Skeletal muscle tissue (tissue), 4 donors: ENCODE results near the gene ZFC3H1. TPM values are rescaled to one million over a fixed set of nuclear protein-coding genes. Genes with fewer than 3 reads are reported as not detected.
"Not testable (repeated sequence)": the region's sequence is repeated elsewhere in the genome, so short reads cannot be mapped to it uniquely, and the experiment has no call there.

Experiments used
- H3K27ac ChIP-seq: one replicate; pipeline ENCODE4 v1.7.0; 2013; ENCODE audit warnings: mild to moderate bottlenecking, low read depth, low read length, inconsistent platforms
- H3K27me3 ChIP-seq, 3 donors: one replicate each; pipeline ENCODE4 v1.7.0; 2013; ENCODE audit warnings: low read length in 3 of 3; ENCODE audit not compliant: control insufficient read depth in 3 of 3, insufficient read depth in 3 of 3
- H3K36me3 ChIP-seq, 3 donors: one replicate each; pipeline ENCODE4 v1.7.0; 2013; ENCODE audit warnings: low read length in 3 of 3; ENCODE audit not compliant: control insufficient read depth in 3 of 3, insufficient read depth in 3 of 3
- H3K4me1 ChIP-seq, 3 donors: one replicate each; pipeline ENCODE4 v1.7.0; 2013; ENCODE audit warnings: low read length in 3 of 3, mild to moderate bottlenecking in 3 of 3; ENCODE audit not compliant: control insufficient read depth in 3 of 3, insufficient read depth in 3 of 3
- H3K4me3 ChIP-seq, 3 donors: one replicate each; pipeline ENCODE4 v1.7.0; 2013; ENCODE audit warnings: low read length in 3 of 3
- H3K9ac ChIP-seq, 3 donors: one replicate each; pipeline ENCODE4 v1.7.0; 2013; ENCODE audit warnings: low read length in 3 of 3, mild to moderate bottlenecking in 3 of 3, moderate library complexity in 2 of 3, low read depth in 1 of 3
- H3K9me3 ChIP-seq, 3 donors: one replicate each; pipeline ENCODE4 v1.7.0; 2013; ENCODE audit warnings: low read length in 3 of 3; ENCODE audit not compliant: control insufficient read depth in 3 of 3
- total RNA-seq: library from RNA; depleted of rRNA; stranded (reverse); fragments of >200 nt; gene quantifications from one replicate; pipeline ENCODE4 v1.2.3, GENCODE V29; 2014
- donor health status: Osteomylitis.

Gene ZFC3H1, protein sequence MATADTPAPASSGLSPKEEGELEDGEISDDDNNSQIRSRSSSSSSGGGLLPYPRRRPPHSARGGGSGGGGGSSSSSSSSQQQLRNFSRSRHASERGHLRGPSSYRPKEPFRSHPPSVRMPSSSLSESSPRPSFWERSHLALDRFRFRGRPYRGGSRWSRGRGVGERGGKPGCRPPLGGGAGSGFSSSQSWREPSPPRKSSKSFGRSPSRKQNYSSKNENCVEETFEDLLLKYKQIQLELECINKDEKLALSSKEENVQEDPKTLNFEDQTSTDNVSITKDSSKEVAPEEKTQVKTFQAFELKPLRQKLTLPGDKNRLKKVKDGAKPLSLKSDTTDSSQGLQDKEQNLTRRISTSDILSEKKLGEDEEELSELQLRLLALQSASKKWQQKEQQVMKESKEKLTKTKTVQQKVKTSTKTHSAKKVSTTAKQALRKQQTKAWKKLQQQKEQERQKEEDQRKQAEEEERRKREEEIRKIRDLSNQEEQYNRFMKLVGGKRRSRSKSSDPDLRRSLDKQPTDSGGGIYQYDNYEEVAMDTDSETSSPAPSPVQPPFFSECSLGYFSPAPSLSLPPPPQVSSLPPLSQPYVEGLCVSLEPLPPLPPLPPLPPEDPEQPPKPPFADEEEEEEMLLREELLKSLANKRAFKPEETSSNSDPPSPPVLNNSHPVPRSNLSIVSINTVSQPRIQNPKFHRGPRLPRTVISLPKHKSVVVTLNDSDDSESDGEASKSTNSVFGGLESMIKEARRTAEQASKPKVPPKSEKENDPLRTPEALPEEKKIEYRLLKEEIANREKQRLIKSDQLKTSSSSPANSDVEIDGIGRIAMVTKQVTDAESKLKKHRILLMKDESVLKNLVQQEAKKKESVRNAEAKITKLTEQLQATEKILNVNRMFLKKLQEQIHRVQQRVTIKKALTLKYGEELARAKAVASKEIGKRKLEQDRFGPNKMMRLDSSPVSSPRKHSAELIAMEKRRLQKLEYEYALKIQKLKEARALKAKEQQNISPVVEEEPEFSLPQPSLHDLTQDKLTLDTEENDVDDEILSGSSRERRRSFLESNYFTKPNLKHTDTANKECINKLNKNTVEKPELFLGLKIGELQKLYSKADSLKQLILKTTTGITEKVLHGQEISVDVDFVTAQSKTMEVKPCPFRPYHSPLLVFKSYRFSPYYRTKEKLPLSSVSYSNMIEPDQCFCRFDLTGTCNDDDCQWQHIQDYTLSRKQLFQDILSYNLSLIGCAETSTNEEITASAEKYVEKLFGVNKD (N-terminal part only)
- 25.1 TPM for total RNA-seq

DNA sequence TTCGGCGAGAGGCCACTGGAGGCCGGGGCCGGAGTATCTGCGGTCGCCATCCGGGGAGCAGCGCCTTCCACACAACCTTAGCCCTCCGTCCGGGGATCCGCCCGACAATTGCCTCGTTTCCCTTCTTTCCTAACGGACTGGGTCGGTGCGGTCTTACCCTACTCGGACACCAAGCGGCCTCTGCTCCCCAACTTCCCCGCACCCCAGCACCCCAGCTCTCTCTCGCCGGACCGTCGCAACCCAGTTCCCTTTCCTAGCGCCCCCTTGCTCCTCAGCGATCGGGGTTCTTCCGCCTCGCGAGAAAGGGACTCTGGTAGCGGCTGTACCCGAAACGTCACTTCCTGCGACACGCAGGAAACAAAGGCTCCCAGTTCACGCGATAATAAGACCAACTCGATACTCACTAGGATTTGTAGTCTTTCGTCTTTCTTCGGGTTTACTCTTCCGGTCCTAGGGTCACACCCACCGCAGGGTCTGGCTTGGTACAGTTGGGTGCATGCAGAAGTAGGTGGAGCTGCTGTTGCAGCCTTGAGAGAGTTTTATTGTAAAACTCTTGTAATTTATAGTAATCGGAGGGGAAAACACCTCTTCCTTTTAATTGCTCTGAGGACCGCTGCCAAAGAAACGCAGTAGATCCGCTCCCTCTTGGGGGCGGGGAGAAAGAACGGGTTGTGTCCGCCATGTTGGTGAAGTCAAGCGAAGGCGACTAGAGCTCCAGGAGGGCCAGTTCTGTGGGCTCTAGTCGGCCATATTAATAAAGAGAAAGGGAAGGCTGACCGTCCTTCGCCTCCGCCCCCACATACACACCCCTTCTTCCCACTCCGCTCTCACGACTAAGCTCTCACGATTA is at the start of gene ZFC3H1, which contains the start of gene THAP2:
TSS of gene ZFC3H1 (minus strand) at position 288 of the 850 bp plus-strand sequence. CDS start at position 50, 238 bp downstream.
TSS of gene THAP2 (plus strand) at position 741 of the 850 bp plus-strand sequence. CDS start 209 bp downstream, outside the sequence.
- Histone ChIP-seq H3K27me3 (no peaks in the 10 kb centered on the region), H3K9me3 (no peaks in the 10 kb centered on the region), H3K9ac (peak within 1 kb of the TSS; percentile 95 to 97 (median 96)), H3K4me3 (peak within 1 kb of the TSS; percentile 96 to 99 (median 99)), H3K36me3 (peaks cover 2 to 8% (median 8%) of the 10 kb centered on the region in 3 donors), H3K4me1 (peaks cover 11 to 23% (median 17%) of the 10 kb centered on the region in 3 donors), H3K27ac (peak within 1 kb of the TSS; percentile 96)

DNA sequence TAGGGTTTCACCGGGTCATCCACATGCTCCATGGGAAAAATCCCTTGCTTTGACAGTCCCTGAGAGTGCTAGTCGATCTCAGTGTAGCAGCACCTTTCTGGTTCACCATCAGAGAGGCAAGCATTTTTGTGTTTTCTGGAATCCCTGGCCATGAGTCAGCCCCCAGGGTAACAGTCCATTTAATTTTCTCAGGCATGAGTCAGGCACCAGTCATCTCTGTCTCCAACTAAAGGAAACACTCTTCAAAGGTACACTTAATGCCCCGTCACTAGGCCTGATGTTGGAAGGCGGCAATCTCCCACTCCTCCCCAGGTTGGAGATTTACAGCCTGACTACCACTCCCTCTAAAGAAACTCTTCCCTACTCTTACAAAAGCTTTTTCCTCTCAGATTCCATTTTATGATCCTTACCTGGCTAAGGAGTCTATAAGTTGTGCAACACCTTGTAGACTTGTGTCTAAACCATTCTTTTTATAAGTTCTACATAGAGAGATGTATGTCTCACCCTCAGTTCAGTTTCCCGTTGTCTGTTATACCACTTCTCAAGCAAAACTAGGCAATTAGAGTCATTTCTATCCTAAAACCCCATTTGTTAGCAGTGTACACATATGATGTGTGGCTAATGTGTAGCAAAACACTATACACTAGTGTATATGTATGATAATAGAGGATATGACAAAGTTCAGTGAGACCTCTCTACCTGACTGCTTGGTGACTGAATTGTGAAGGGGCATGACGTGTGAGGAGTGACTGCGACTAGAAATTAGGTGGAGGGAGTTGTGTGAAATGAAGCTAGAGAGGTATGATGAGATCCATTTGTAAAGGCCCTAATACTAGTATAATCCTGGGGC is 46.9 kb upstream of the ZFC3H1 start:
- Histone ChIP-seq H3K9ac (no peak overlapping the region), H3K9me3 (peaks cover 0 to 2% (median 0%) of the 10 kb centered on the region in 3 donors), H3K27ac (no peak overlapping the region), H3K36me3 (no peaks in the 10 kb centered on the region), H3K4me1 (no peaks in the 10 kb centered on the region), H3K27me3 (no peaks in the 10 kb centered on the region), H3K4me3 (no peak overlapping the region)

DNA sequence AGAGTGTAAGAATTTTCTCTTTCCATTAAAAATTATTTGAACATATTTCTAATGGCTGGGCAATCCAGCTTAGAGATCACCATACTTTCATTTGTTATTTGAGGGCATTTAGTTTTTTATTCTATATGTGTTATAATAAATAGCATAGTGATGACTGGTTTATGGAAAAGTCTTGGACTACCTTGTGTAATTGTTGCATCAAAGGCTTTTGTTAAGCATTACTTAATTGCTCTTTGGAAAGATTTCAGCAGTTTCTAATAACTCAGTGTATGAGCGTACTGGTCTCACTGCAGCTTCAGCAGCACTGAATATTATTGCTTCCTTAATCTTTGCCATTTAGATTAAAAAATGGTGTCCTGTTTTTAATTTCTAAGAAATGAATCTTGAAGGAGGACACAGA is 45.0 kb upstream of the ZFC3H1 start:
- peaks cover 0 to 2% (median 0%) of the 10 kb centered on the region in 3 donors for H3K9me3 ChIP-seq
- no peak overlapping the region for H3K9ac ChIP-seq
- H3K27ac ChIP-seq: no peak overlapping the region
- peaks cover 0 to 5% (median 0%) of the 10 kb centered on the region in 3 donors for H3K36me3 ChIP-seq
- H3K4me3 ChIP-seq: no peak overlapping the region
- H3K4me1 ChIP-seq: no peaks in the 10 kb centered on the region
- H3K27me3 ChIP-seq: no peaks in the 10 kb centered on the region

DNA sequence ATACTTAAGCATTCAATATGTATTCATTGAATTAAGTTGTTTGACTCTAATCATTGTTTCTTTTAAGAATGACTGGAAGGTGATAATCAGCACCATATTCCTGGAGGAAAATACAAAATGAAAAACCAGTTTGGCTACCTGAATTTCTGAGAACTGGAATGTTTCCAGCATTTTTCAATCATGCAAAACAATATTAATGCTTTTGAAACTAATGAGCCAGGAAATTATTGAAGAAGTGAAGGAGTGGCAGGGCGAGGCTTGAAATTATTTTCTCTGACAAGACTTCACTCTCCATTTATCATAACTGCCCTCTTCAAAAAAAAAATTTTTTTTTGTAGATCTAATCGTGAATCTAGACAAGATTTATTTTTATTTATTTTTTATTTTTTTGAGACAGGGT is 41.3 kb upstream of the ZFC3H1 start:
- H3K9ac ChIP-seq: no peak overlapping the region
- H3K4me1 ChIP-seq: no peaks in the 10 kb centered on the region
- H3K36me3 ChIP-seq: peaks cover 13 to 23% (median 22%) of the 10 kb centered on the region in 3 donors
- H3K4me3 ChIP-seq: no peak overlapping the region
- no peaks in the 10 kb centered on the region for H3K9me3 ChIP-seq
- no peak overlapping the region for H3K27ac ChIP-seq
- no peaks in the 10 kb centered on the region for H3K27me3 ChIP-seq

DNA sequence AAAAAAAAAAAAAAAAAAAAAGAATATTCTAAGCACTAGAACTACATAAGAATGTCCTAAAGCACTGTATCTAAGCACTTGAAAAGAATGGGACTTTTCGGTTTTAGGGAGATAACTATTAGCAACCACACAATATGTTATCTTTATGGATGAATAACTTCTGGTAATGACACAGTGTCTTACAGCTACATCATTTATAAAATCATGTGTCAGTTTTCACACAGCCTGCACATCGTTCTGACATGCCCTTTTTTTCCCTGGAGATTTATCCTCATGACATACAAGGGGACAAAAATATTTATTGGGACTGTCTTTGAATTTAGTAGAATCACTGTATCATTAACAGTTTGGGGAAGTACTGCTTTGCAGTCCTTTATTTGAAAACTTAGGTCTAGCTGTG is 39.6 kb upstream of the ZFC3H1 start:
- Histone ChIP-seq H3K4me1 (no peaks in the 10 kb centered on the region), H3K9me3 (no peaks in the 10 kb centered on the region), H3K27ac (no peak overlapping the region), H3K27me3 (no peaks in the 10 kb centered on the region), H3K9ac (no peak overlapping the region), H3K36me3 (peaks cover 15 to 37% (median 35%) of the 10 kb centered on the region in 3 donors), H3K4me3 (no peak overlapping the region)

DNA sequence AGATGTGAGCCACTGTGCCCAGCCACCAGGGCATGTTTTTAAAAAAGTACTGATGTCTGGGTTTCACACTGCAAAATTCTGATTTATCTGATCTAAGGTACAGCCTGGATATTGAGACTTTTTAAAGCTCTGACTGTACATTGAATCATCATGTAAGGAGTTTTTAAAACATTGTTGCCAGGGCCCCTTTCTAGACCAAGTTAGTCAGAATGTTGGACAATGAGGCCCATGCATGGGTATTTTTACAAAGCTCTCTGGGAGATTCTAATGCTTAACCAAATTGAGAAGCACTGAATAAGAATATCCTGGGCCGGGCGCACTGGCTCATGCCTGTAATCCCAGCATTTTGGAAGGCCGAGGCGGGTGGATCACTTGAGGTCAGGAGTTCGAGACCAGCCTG is 38.9 kb upstream of the ZFC3H1 start:
- Histone ChIP-seq H3K36me3 (peaks cover 15 to 42% (median 41%) of the 10 kb centered on the region in 3 donors), H3K27me3 (no peaks in the 10 kb centered on the region), H3K4me3 (no peak overlapping the region), H3K27ac (no peak overlapping the region), H3K9me3 (no peaks in the 10 kb centered on the region), H3K9ac (no peak overlapping the region), H3K4me1 (no peaks in the 10 kb centered on the region)

DNA sequence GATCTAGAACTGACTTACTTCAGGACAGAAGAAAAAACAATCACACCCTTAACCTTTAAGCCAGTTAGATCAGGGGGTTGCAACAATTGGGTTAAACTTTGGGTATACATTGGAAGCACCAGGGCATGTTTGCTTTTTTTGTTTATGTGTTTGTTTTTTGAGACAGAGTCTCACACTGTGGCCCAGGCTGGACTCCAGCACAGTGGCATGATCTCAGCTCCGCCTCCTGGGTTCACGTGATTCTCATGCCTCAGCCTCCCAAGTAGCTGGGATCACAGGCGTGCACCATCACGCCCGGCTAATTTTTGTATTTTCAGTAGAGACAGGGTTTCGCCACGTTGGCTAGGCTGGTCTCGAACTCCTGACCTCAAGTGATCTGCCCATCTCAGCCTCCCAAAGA is 38.5 kb upstream of the ZFC3H1 start:
- H3K9ac ChIP-seq, H3K27me3 ChIP-seq, H3K4me3 ChIP-seq, H3K27ac ChIP-seq, H3K9me3 ChIP-seq, H3K4me1 ChIP-seq: not testable (repeated sequence)
- peaks cover 15 to 46% (median 44%) of the 10 kb centered on the region in 3 donors for H3K36me3 ChIP-seq

DNA sequence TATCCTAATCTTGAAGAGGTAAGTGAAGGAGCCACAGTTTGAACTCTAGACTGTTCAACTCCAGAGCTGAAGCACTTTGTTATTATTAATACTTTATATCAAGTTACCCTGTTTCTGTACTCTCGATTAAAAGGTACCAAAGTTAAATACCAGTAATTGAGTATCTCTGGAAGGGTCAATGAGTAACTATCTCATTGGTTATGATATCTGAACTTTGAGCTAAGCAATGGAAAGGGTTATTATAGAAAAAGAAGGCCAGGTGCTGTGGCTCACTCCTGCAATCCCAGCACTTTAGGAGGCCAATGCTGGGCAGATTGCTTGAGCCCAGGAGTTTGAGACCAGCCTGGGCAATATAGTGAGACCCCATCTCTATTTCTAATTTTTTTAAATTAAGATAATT is 32.1 kb upstream of the ZFC3H1 start:
- Histone ChIP-seq H3K27ac (no peak overlapping the region), H3K4me1 (peaks cover 13 to 16% (median 16%) of the 10 kb centered on the region in 3 donors), H3K9me3 (no peaks in the 10 kb centered on the region), H3K9ac (no peak overlapping the region), H3K27me3 (no peaks in the 10 kb centered on the region), H3K4me3 (no peak overlapping the region), H3K36me3 (peaks cover 8 to 32% (median 29%) of the 10 kb centered on the region in 3 donors)
